HepG2 (cell line): ENCODE measurements around the gene DDN. TPM values are rescaled to one million over a fixed set of nuclear protein-coding genes. Genes with fewer than 3 reads are reported as not detected.

Experiments
- AGO2 ChIP-seq: fragments of 200-400 bp; formaldehyde crosslinking; optimal IDR thresholded peaks from 2 replicates; pipeline ENCODE3; 2017; ENCODE audit warnings: mild to moderate bottlenecking, low read depth, low read length, moderate library complexity
- HDAC1 ChIP-seq: sonication (generic); formaldehyde crosslinking; IDR thresholded peaks from 2 replicates; pipeline ENCODE4 v1.5.1; 2020; ENCODE audit warnings: mild to moderate bottlenecking, missing genetic modification reagents
- IRF2 ChIP-seq: IDR thresholded peaks from 2 replicates; pipeline ENCODE4 v1.6.1; 2018; ENCODE audit warnings: missing genetic modification reagents, missing compliant biosample characterization
- MAZ ChIP-seq, 2 experiments: sonication (generic) in 1 of 2; formaldehyde crosslinking in 1 of 2; IDR thresholded peaks; 2 replicates each; pipeline versions ENCODE4 v1.5.0 to v1.6.1; 2012 to 2020; ENCODE audit warnings: low read depth in 2 of 2, mild to moderate bottlenecking in 2 of 2, borderline replicate concordance in 1 of 2, improper control_type of control experiment in 1 of 2, low read length in 1 of 2, missing genetic modification reagents in 1 of 2, moderate library complexity in 1 of 2
- NCOA2 ChIP-seq: sonication (generic); formaldehyde crosslinking; IDR thresholded peaks from 2 replicates; pipeline ENCODE4 v1.8.0; 2022; ENCODE audit warnings: inconsistent platforms
- SOX6 ChIP-seq, 2 experiments: fragments of 450-650 bp in 1 of 2; sonication (generic) in 1 of 2; formaldehyde crosslinking in 1 of 2; IDR thresholded peaks; 2 replicates each; pipeline versions ENCODE4 v1.4.0 to v1.6.1; 2017 to 2020; ENCODE audit warnings: antibody characterized with exemption in 1 of 2, mild to moderate bottlenecking in 1 of 2, missing genetic modification reagents in 1 of 2
- SRY ChIP-seq: sonication (generic); formaldehyde crosslinking; IDR thresholded peaks from 2 replicates; pipeline ENCODE4 v1.8.0; 2022; ENCODE audit warnings: mild to moderate bottlenecking, missing genetic modification reagents
- SUZ12 ChIP-seq: fragments of 150-350 bp; IDR thresholded peaks from 2 replicates; pipeline ENCODE4 v1.6.1; 2014; ENCODE audit warnings: low read depth, low read length
- ZNF138 ChIP-seq: sonication (generic); formaldehyde crosslinking; IDR thresholded peaks from 2 replicates; pipeline ENCODE4 v1.5.0; 2020; ENCODE audit warnings: mild to moderate bottlenecking, low read depth, missing genetic modification reagents
- ZNF44 ChIP-seq: sonication (generic); formaldehyde crosslinking; IDR thresholded peaks from 2 replicates; pipeline ENCODE4 v1.5.1; 2020; ENCODE audit warnings: mild to moderate bottlenecking, missing genetic modification reagents
- ZNF572 ChIP-seq: sonication (generic); formaldehyde crosslinking; IDR thresholded peaks from 2 replicates; pipeline ENCODE4 v1.5.1; 2020; ENCODE audit warnings: mild to moderate bottlenecking, missing genetic modification reagents
- ZNF83 ChIP-seq: sonication (generic); formaldehyde crosslinking; IDR thresholded peaks from 2 replicates; pipeline ENCODE4 v1.4.0; 2020; ENCODE audit warnings: missing genetic modification reagents, mild to moderate bottlenecking, borderline replicate concordance
- polyA plus RNA-seq, 8 experiments: library from polyadenylated mRNA; depleted of rRNA in 3 of 8; stranded (reverse) in 7 of 8; unstranded in 1 of 8; fragments of >200 nt; fragmentation: Illumina TruSeq in 4 of 8; extraction: Trizol in 4 of 8; gene quantifications; 2 replicates each; pipeline versions ENCODE4 v1.2.1 to v1.2.3, GENCODE V29; 2011 to 2016; ENCODE audit warnings: low read depth in 4 of 8, missing spikeins in 1 of 8, mixed read lengths in 1 of 8; ENCODE audit not compliant: insufficient read depth in 1 of 8
- total RNA-seq, 5 experiments: library from RNA; depleted of rRNA; stranded (reverse); fragments of >200 nt; fragmentation: Illumina TruSeq; extraction: Trizol; gene quantifications; 2 replicates each; pipeline ENCODE4 v1.2.3, GENCODE V29; 2016; ENCODE audit warnings: low read depth in 1 of 5
- TF ChIP-seq, protein P1 (sequence below), 2 experiments: fragments of 450-650 bp in 1 of 2; sonication (generic) in 1 of 2; formaldehyde crosslinking; IDR thresholded peaks; 2 replicates each; pipeline versions ENCODE4 v1.5.0 to v1.8.0; 2020 to 2022; ENCODE audit warnings: mild to moderate bottlenecking in 1 of 2, missing genetic modification reagents in 1 of 2
- TF ChIP-seq, protein P2 (sequence below): sonication (generic); formaldehyde crosslinking; IDR thresholded peaks from 2 replicates; pipeline ENCODE4 v1.4.0; 2020; ENCODE audit warnings: mild to moderate bottlenecking, missing genetic modification reagents
- TF ChIP-seq, protein P3 (sequence below): fragments of 450-650 bp; IDR thresholded peaks from 2 replicates; pipeline ENCODE4 v1.6.1; 2017; ENCODE audit warnings: mild to moderate bottlenecking

The DDN gene
- total and polyA plus RNA-seq, 2 of the 13 experiments (the other 11 are each of a cell fraction or from before 2014, with no cell fraction given) = 0.24 to 0.53 TPM

DNA sequence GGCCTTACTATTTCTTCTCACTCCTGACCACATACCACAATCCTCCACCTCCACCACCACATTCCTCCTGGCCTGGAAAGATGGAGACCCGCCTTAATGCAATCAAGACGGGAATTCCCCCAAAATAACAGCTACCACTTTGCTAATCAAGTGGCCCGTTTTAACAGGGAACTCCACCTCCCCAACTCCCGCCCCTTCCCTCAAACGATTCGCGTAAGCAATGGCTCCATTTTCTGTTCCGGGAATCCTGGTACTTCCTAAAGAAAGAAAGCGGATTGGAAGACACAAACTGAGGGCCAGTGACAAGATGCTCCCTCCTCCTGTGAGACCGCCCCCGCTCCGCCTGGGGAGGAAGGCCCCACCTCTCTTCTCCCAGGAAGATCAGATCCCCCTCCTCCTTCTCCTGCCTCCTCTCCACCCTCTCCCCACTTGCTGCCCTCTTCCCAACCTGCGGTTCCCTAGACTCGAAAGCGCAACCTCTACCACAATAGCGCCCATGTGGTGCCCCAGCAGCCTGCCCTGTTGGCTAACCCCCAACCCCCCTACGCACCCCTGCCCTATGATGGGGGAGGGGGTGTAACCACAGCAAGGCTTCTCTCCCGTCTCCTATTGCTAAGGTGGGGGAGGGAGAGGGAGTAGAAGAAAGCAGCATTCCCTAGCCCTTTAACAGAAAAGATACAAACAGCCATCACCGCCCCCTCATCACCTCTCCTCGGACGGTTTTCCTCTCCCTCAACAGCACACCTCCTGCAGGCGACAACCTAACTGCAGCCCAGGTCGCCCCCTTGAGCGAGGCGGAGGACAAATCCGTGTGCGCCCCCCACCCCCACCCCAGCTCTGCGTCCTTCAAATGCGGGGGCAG lies 42.7 kb downstream of the DDN start (continued):
- TF ChIP-seq, protein P1, sequence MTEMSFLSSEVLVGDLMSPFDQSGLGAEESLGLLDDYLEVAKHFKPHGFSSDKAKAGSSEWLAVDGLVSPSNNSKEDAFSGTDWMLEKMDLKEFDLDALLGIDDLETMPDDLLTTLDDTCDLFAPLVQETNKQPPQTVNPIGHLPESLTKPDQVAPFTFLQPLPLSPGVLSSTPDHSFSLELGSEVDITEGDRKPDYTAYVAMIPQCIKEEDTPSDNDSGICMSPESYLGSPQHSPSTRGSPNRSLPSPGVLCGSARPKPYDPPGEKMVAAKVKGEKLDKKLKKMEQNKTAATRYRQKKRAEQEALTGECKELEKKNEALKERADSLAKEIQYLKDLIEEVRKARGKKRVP (CRISPR knock-in tag; IDR thresholded peaks at IDR 0.05) = no peak
- TF ChIP-seq, protein P2, sequence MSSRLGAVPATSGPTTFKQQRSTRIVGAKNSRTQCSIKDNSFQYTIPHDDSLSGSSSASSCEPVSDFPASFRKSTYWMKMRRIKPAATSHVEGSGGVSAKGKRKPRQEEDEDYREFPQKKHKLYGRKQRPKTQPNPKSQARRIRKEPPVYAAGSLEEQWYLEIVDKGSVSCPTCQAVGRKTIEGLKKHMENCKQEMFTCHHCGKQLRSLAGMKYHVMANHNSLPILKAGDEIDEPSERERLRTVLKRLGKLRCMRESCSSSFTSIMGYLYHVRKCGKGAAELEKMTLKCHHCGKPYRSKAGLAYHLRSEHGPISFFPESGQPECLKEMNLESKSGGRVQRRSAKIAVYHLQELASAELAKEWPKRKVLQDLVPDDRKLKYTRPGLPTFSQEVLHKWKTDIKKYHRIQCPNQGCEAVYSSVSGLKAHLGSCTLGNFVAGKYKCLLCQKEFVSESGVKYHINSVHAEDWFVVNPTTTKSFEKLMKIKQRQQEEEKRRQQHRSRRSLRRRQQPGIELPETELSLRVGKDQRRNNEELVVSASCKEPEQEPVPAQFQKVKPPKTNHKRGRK = no peak
- TF ChIP-seq ZNF138 (0 out of 2 replicates have a peak, but pooled peaks have one; percentile 19), ZNF572 (no peak), SUZ12 (no peak), NCOA2 (no peak), ZNF44 (no peak), HDAC1 (no peak), IRF2 (CRISPR knock-in tag) (no peak), ZNF83 (CRISPR knock-in tag) (no peak), SRY (no peak), MAZ (IDR thresholded peaks at IDR 0.05; ENCODE audit: borderline replicate concordance, low read depth, low read length) (0 out of 2 replicates have a peak, but pooled peaks have one; percentile 19), MAZ (CRISPR knock-in tag; IDR thresholded peaks at IDR 0.05; ENCODE audit: low read depth) (peak; percentile 31; the same call in 1 of the 2 replicates), SOX6 (IDR thresholded peaks at IDR 0.05) (no peak), SOX6 (CRISPR knock-in tag; IDR thresholded peaks at IDR 0.05) (peak; percentile 19), AGO2 (no peak)
- TF ChIP-seq, protein P3, sequence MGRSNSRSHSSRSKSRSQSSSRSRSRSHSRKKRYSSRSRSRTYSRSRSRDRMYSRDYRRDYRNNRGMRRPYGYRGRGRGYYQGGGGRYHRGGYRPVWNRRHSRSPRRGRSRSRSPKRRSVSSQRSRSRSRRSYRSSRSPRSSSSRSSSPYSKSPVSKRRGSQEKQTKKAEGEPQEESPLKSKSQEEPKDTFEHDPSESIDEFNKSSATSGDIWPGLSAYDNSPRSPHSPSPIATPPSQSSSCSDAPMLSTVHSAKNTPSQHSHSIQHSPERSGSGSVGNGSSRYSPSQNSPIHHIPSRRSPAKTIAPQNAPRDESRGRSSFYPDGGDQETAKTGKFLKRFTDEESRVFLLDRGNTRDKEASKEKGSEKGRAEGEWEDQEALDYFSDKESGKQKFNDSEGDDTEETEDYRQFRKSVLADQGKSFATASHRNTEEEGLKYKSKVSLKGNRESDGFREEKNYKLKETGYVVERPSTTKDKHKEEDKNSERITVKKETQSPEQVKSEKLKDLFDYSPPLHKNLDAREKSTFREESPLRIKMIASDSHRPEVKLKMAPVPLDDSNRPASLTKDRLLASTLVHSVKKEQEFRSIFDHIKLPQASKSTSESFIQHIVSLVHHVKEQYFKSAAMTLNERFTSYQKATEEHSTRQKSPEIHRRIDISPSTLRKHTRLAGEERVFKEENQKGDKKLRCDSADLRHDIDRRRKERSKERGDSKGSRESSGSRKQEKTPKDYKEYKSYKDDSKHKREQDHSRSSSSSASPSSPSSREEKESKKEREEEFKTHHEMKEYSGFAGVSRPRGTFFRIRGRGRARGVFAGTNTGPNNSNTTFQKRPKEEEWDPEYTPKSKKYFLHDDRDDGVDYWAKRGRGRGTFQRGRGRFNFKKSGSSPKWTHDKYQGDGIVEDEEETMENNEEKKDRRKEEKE = no peak
